Sigmoid colon (tissue), 4 donors: ENCODE data around the gene THRB.

Experiments used
- CTCF ChIP-seq, 4 experiments: fragments of 450-650 bp in 3 of 4; fragments of 200-600 bp in 1 of 4; IDR thresholded peaks; one replicate each; pipeline ENCODE4 v1.5.1; 2016 to 2019; ENCODE audit warnings: antibody characterized with exemption in 4 of 4, mild to moderate bottlenecking in 3 of 4, moderate library complexity in 2 of 4
- POLR2A ChIP-seq, 2 donors: fragments of 450-650 bp; IDR thresholded peaks; one replicate each; pipeline ENCODE4 v1.6.1; 2016; ENCODE audit warnings: antibody characterized with exemption in 2 of 2, mild to moderate bottlenecking in 2 of 2, moderate library complexity in 2 of 2
- POLR2AphosphoS5 ChIP-seq, 4 donors: sonication (generic); formaldehyde crosslinking; IDR thresholded peaks; one replicate each; pipeline ENCODE4 v1.6.1; 2017; ENCODE audit warnings: antibody characterized with exemption in 4 of 4

- TF ChIP-seq POLR2A (IDR thresholded peaks at IDR 0.05) (no peak), CTCF (IDR thresholded peaks at IDR 0.05) (no peak), POLR2AphosphoS5 (IDR thresholded peaks at IDR 0.05) (no peak)
Measured at GRCh38 chr3:24510030-24510648, 15.5 kb upstream of the THRB start.
